ENCODE data around the gene LEP.

- TF ChIP-seq, protein P1, sequence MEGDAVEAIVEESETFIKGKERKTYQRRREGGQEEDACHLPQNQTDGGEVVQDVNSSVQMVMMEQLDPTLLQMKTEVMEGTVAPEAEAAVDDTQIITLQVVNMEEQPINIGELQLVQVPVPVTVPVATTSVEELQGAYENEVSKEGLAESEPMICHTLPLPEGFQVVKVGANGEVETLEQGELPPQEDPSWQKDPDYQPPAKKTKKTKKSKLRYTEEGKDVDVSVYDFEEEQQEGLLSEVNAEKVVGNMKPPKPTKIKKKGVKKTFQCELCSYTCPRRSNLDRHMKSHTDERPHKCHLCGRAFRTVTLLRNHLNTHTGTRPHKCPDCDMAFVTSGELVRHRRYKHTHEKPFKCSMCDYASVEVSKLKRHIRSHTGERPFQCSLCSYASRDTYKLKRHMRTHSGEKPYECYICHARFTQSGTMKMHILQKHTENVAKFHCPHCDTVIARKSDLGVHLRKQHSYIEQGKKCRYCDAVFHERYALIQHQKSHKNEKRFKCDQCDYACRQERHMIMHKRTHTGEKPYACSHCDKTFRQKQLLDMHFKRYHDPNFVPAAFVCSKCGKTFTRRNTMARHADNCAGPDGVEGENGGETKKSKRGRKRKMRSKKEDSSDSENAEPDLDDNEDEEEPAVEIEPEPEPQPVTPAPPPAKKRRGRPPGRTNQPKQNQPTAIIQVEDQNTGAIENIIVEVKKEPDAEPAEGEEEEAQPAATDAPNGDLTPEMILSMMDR (IDR thresholded peaks at IDR 0.05), result no peak
- no peak for TF ChIP-seq POLR2A (IDR thresholded peaks at IDR 0.05)
- no peak for TF ChIP-seq EP300 (IDR thresholded peaks at IDR 0.05)
Observed at GRCh38 chr7:128243273-128243672, 2.2 kb downstream of the LEP start.
